Posterior cingulate gyrus (tissue), 11 donors: ENCODE measurements around the gene KCNJ9.
A peak's percentile ranks its signal among the peaks of the same experiment; 100 is the strongest.
"Not testable (repeated sequence)": the region's sequence is repeated elsewhere in the genome, so short reads cannot be mapped to it uniquely, and the experiment has no call there.

Experiments
- DNase-seq, 10 donors: peaks; one replicate each; pipeline versions ENCODE4 v3.0.0 to v3.0.0-alpha.2; 2020 to 2021; ENCODE audit warnings: mixed read lengths in 3 of 10
- intact Hi-C: fragments of 100-400 bp; cut with DNase I; formaldehyde crosslinking; loops from one replicate; pipeline ENCODE4 v1.15.1; 2023

Gene KCNJ9

DNA sequence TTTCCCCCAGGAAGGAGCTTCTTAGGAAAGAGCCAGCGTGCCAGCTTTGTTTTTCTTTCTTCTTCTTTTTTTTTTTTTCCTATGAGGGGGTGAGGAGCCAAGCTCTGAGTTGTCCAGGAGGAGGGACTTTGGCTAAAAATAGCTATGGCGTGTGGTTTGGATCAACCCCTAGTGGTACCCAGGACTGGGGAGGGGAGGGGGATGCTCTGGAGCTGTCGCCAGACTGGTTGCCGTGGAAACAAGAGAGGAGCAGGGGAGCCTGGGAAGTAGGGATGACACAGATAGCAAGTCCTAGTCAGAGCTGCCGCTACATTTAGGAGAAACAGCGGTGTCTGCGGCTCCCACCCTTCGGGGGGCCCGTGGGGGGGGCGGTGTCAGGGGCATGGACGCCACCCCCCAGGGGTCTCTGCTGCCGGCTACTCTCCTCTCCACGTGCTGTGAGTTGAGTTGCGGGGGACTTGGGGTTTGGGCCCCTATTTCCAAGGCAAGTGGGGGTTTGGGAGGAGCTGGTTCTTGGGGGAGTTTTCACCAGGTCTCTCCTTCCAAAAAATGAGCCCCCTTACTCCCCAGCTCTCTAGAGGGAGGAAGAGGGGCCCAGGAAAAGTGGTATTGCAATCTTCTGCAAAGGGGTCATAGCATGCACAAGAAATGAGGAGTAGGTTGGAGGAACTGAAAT is at the start of gene KCNJ9:
Gene KCNJ9 (plus strand): TSS at position 278 of the 676 bp plus-strand sequence. CDS start 2,493 bp downstream, outside the sequence.
- intact Hi-C loops, result no loop called here

DNA sequence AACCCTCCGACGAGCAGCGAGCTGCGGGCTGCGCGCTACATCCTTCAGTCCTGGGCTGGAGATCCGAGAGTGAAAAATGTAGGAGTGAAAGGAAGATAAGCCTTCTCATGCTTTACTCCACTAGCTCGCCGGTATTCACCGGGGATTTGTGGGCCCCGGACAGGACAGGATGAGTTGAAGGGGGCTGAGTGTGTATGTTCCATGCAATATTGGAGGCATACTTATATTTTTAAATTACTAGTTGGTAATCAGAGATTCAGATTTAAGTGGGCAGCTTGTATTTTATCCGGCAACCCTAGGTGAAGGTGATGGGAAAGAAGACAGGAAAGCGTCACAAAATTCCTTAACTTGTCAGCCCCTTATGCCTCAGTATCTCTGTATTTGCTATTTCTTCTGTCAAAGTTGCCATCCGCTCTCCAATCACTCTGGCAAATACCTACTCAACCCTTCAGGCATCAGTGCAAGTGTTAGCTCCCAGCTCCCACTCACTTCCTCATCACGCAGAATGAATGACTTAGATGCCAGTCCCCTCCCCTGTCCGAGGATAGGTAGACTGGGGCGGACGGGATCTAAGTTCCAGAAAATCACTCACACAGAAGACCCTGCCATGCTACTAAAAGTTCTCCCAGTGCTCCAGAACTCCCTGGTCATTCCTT is 49.0 kb upstream of the KCNJ9 start:
- DNase-seq, result no peak
- intact Hi-C loops, result no loop called here

More for the DNA sequence above, at the start of gene KCNJ9:
- peak; percentile 80 to 98 (median 90) for DNase-seq

DNA sequence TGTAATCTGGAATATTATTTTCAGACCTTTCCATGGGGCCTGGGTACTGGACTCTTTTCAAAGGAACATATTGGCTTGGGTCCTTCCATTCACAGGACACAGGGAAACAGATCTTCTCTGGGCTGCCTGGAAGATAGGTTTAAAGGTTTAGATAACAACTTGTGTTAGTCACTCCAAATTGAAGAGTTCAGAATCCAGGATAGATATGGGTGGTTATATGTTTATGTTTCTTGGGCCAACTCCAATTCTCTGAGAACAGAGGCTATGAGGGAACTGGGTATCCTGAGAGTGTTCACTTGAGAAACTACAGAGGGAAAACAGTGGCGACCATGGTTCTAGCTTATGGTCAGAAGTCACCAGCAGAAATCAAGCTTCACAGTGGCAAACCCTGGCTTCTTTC is 40.9 kb upstream of the KCNJ9 start:
- intact Hi-C loops, result no loop called here
- no peak for DNase-seq

DNA sequence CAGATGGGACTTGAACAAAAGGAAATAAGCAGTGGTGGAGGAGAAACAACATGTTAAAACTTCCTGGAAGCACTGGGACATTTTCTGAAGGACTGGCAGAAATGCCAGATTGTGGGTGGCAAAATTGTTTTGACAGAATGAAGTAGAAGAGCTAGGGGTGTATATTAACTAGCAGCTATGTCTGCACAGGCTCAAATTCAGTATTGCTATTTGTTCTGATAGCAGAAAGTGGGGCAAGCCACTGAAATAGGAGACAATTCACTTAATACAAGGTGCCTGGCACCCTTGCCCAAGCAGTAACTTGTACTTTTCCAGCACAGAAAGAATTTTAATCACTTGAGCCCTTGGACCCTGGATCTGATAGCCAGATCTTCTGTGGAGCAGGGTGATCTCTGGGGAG is 37.8 kb upstream of the KCNJ9 start:
- intact Hi-C loops, result no loop called here
- DNase-seq, result no peak

DNA sequence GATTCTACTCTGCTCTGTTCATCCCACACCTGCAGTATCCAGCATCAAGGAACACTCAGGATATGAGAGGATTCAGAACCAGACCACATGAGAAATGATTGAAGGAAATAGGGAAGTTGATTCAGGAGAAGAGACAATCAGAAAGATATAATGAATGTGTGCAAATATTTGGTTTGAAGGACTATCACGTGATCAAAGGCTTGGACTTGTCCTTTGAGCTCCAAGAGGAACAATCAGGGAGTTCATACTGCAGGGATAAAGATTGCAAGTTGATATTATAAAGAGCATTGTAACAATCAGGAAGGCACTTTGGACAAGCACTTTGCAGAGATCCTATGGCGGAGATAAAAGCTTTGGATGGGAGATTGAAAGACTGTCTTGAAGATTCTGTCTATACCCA is 35.7 kb upstream of the KCNJ9 start:
- no peak for DNase-seq
- intact Hi-C loops, result loop anchor here (2.0 kb wide), 1 partner anchor 33 kb away; no protein-coding TSS in a partner anchor

DNA sequence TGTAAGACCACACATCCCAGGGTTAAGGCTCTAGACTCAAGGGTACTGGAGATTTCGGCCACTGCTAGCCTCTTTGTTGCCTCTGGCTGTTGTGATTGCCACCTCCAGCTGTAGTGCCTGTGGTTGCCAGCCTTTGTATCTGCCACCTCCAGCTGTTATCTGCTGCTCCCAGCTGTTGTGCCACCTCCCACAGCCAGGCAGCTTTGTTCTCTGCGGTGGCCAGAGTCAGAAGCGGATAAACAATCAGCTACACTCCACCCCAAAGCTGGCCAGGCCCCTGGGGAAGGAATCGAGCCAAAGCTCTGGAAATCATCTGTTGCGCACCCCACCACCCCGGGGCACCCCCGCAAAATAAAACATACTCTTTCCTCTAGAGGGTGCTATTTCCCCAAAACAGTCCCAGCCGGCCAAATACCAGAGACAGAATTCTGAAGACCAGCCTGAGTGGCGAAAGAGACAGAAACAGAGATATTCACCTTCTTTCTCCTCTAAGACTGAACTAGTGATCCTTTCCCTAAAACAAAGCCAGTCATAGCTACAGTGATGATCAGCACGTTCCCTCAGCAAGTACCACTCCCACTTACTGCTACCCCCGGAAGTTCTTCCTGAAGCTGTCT is 34.7 kb upstream of the KCNJ9 start:
- intact Hi-C loops, result loop anchor here (2.0 kb wide), 1 partner anchor 32 kb away; no protein-coding TSS in a partner anchor
- DNase-seq, result peak; percentile 76 to 98 (median 86)

DNA sequence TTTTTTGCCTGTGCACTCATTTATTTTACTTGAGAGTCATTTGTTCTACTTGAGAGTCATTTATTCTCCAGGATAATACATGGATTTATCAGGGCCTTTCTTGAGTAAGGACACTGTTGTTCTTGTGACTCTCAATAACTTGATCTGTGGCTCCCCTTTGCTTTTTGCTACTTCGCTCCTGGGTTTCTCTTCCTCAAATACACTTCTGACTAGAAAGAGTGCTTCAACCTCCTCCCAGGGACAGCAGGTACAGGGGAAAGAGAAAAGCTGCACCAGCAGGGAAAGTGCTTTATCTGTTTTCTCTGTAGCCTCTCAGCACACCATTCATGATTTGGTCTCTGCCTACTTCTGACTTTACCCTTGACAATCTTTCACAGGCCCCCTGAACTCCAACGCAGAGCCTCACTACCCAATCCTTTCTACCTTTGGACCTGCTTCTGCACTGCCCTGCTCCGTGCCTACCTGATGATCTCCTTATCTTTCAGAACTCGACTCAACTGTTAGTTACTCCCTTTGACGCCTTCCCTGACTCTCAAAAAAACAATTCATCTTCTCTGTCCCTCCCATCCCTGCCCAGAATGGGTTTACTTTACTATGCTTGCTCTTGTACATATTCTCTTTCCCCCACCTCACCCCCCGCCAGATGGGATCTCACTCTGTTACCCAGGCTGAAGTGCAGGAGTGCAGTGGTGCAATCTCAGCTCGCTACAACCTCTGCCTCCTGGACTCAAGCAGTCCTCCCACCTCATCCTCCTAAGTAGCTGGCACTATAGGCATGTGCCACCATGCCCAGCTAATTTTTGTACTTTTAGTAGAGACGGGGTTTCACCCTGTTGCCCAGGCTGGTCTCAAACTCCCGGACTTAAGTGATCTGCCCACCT is 34.0 kb upstream of the KCNJ9 start:
- DNase-seq, result no peak
- intact Hi-C loops, result loop anchor here (2.0 kb wide), 1 partner anchor 31 kb away; no protein-coding TSS in a partner anchor

DNA sequence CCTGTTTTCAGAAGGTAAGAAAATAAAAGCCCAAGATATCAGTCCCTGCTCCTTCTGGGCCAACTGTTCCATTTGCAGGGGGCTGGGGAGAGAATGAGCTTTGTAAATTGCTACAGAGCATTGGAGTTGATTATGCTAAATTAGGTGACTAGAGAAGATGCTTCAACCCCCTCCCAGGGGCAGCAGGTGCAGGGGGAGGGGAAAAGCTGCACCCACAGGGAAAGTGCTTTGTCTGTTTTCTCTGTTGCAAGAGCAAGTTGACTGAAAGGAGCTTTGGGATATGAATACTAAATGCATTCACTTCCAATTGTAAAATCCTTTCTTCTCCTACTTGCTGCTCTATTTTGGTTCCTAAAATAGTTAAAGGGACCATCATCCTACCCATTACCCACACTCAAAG is 33.0 kb upstream of the KCNJ9 start:
- DNase-seq, result no peak
- intact Hi-C loops, result no loop called here

DNA sequence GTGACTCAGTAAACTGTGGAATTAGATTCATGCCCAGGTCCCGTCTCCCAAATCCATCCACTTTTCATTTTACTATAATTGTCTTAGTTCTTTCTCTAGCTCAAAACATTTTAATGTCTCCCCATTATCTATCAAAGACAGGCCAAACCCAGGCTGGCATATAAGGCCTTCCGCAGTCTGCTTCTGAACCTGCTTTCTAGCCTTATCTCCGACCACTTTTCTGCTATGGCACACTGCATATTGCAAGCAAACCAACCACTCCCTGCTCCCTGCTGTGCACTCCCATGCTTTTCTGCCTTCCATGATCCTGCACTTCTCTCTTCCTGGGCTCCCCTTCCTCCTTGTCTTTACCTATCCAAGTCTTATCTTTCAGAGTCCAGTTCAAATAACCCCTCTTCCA is 32.2 kb upstream of the KCNJ9 start:
- no peak for DNase-seq
- intact Hi-C loops, result no loop called here

DNA sequence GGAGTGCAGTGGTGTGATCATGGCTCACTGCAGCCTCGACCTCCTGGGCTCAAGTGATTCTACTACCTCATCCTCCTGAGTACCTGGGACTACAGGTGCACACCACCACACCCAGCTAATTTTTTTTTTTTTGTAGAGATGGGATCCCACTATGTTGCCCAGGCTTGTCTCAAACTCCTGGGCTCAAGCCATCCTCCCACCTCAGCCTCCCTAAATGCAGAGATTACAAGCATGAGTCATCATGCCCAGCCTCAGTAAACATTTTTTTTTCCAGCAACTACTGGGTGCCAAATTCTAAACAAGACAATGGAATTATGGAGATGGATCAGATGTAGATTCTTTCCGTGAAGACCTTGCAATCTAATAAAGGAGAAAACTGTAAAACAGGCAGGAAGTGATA is 31.2 kb upstream of the KCNJ9 start:
- DNase-seq, result peak in 1 of 10 donors; percentile 22
- intact Hi-C loops, result not testable (repeated sequence)

DNA sequence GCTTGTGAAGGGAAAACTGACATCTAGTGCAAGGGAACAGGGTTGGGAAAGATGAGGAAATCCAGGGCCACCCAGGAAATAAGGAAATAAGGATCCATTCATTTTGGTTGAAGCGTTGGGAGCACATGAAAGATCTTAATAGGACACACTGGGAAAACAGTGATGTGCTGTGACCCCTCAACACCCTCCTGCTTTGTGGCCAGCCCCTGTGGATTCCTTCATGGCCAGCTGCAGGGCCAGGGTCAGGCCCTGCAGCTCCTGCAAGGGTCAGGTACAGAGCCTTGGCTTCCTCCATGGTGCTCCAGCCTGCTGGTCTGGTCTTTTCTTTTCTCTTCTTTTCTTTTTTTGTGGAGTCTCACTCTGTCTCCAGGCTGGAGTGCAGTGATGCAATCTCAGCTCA is 30.7 kb upstream of the KCNJ9 start:
- no peak for DNase-seq
- intact Hi-C loops, result no loop called here

DNA sequence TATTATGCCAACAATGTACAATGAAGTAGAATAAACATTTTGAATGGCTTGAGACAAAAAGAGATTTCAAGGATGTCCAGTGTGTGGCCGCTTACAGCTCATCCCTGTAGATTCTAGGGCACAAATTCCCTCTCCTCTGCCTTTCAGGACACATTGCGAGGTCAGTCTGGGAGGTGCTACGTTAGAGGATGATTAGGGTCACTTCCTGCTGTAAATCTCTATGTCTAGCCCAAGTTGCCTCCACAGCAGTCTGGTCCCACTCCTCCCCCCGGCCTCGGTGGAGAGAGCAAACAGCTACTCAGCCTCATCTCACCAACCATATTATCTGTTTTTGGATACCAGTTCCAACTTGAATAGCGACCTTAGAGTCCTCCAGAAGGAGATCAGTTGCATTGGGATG is 28.4 kb upstream of the KCNJ9 start:
- intact Hi-C loops, result no loop called here
- DNase-seq, result no peak

DNA sequence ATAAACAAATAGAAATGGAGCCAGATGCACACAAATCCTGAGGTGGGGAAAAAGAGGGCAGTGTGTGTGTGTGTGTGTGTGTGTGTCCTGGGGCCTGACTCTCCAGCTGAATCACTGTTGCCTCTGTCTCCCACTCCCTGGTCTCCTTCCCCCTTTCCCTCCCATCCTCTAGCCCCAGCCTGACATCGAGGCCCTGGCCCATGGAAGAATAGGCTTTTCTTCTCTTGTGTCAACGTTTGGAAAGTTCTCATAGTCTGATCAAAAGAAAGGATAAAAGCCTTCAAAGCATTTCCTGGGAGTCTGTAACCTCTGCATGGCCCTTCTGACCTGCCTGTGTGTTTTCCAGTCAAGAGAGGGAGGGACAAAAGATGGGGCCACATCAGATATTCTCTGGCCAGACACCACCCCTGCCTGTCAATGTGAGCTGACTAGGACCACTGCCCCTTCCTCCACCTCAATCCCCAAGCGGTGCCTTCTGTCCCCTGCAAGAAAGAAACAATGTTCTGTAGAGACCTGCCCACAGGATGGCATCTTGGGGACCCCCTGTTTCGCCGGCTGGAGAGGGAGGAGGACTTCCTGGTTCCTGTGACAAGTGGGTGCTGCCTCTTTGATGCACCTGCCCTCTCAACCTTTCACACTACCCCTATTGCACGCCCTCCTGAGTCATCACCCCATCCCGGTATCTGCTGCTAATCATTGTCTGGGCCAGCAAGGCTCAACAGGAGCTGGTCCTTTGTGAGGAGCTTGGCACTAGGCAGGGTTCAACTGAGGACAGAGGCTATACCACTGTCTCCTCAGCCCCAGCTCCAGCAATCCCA is 27.6 kb upstream of the KCNJ9 start:
- intact Hi-C loops, result no loop called here
- no peak for DNase-seq

DNA sequence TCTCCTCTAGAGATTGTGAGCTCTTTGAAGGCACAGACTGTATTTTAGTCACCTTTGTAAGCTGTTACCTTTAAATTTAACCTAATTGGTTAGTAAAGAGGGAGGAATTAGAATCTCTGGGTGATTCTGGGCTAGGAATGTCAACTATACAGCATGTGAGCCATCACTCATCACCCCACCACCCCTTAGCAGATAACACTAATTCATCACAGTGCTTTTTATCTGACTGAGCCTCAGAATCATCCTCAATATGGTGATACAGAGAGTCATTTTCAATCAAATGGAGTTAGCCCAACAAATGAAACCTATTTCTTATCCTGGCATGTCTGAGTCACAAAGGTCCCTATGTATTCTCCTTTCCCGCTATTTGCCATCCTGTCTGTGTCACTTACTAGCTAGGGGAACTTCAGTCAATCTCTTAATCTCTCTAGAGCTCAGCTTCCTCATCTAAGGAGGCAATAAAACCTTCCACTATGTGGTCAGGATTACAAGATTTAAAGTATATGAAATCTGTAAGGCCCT is 24.6 kb upstream of the KCNJ9 start:
- intact Hi-C loops, result no loop called here
- no peak for DNase-seq

DNA sequence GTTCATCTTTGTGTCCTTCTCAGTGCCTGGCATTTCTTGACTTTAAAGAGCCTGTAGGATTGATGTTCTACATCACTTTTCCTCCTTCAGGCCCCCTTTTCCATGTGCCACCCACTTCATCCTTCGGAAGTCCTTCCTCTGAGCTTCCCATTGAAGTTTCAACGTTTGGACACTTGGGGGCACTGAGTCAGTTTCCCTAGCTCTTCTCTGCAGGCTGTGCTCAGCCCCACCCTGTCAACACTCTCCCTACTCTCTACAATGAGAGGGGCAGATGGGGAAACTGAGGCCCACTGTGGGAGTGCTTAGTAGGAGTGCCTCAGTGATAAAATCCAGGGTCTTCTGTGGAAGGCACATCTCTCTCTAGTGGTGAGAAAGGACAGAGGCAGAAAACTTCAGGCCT is 23.3 kb upstream of the KCNJ9 start:
- intact Hi-C loops, result no loop called here
- DNase-seq, result peak in 1 of 10 donors; percentile 45

DNA sequence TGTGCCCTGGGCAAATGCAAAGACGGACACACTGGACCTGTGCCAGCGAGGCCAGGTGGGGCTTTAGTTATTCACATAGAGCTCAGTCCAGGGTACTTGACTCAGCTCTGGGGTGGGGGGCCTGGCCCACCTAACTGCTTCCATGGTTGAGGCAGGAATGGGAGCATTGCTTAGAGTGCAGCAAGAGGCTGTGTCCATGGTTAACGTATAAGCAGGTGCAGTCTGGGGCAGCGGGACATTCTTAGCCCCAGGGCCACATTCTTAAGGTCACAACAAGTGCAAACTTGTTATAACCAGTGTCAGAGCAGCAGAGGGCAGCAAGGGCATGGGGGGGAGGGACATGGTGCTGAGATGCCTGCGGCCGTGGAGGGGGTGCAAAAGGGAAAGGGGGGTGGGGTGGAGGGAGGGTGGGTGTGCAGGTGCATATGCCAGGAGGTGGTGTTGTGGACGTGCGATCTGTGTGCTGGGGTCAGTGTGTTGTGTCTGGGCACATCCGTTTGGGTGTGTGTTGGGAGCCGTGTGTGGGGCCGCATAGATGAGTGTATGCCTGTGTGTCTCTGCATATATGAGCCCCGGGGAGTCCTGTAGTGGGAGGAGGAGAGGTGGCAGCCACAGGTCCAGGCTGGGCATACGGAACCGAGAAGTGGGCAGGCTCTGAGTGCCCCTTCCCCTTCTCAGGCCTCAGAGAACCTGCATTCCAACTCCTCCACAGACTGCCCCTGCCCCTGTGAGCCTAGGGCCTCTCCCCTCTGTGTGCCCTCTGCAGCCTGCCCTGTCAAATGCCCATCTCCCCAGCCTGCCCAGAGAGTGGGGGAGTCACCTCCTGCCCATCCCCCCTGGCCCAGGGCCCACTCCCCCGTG is 19.7 kb upstream of the KCNJ9 start:
- peak in 3 of 10 donors; percentile 66 to 90 (median 67) for DNase-seq
- intact Hi-C loops, result no loop called here

DNA sequence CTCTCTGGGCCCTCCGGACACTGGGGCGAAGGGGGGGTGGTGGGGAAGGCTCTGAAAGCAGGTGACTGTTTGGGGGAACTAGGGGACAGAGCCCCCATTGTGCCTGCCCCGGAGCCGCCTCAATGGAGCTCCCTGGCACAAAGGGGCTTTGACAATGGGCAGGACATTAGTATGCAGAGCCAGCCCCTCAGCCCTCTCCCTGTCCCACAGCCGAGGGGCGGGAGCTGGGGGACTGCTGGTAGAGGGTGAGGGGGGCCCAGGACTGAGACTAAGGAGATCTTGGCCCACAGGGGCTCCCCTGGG is 19.2 kb upstream of the KCNJ9 start:
- intact Hi-C loops, result no loop called here
- DNase-seq, result peak; percentile 86 to 99 (median 94)

DNA sequence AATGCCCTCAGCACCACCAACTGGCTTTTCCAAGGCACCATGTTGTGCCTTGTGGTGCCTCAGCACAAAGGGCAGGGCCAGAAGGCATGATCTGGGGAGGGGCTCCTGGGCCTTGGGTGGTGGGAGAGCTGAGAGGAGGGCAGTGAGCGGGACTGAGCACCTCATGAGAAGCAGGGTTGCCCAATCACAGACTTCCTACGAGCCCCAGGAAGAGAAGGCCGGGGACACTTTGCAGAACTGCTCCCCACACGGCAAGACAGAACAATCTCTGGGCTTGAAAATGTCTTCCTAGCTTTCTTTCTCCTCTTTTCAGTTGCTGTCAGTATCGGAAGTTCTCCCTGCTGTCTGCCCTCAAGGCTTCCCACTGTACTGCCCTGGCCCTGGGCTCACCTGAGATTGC is 18.2 kb upstream of the KCNJ9 start:
- intact Hi-C loops, result no loop called here
- no peak for DNase-seq

DNA sequence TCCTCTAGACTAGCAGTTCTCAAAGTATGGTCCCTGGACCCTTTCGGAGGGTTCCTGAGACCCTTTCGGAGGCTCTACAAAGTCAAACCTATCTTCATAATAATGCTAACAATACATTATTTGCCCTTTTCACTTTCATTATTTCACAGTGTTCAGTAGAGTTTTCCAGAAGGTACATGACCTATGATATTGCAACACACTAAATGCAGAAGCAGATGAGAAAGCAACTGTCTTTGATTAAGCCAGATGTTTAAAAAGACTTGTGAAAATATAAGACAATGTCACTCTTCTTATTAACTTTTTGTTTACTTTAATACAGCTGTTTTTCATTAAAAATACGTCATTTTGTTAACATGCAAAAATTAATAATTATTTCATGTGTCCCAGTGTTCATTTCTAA is 17.2 kb upstream of the KCNJ9 start:
- DNase-seq, result no peak
- intact Hi-C loops, result no loop called here
